H1 (cell line): ENCODE measurements around the gene NOS1AP.

Source experiments
- CBX5 ChIP-seq: fragments of 300-800, 300-1000 bp; sonication (generic); IDR thresholded peaks from 2 replicates; pipeline ENCODE4 v1.7.1; 2016; ENCODE audit warnings: antibody characterized with exemption, low read length, low read depth
- CBX8 ChIP-seq: fragments of 300-800, 300-1000 bp; sonication (generic); IDR thresholded peaks from 2 replicates; pipeline ENCODE4 v1.7.1; 2016; ENCODE audit warnings: low read depth, low read length, borderline replicate concordance
- CREB1 ChIP-seq: IDR thresholded peaks from 2 replicates; pipeline ENCODE4 v1.6.1; 2012; ENCODE audit warnings: inconsistent platforms
- EGR1 ChIP-seq: IDR thresholded peaks from 2 replicates; pipeline ENCODE4 v1.6.1; 2011; ENCODE audit warnings: low read depth, low read length, borderline replicate concordance
- EZH2 ChIP-seq: fragments of 200-600 bp; sonication (generic); IDR thresholded peaks from 2 replicates; pipeline ENCODE4 v1.7.1; 2012; ENCODE audit warnings: low read depth, mild to moderate bottlenecking, moderate library complexity, low read length, inconsistent platforms; ENCODE audit not compliant: severe bottlenecking
- FOSL1 ChIP-seq: IDR thresholded peaks from 2 replicates; pipeline ENCODE4 v1.6.1; 2011; ENCODE audit warnings: mild to moderate bottlenecking, low read depth, low read length, moderate library complexity; ENCODE audit not compliant: insufficient read depth
- POLR2A ChIP-seq, 2 experiments: IDR thresholded peaks; 1 replicate in 1 of 2; 2 replicates in 1 of 2; pipeline ENCODE4 v1.6.1; 2011; ENCODE audit warnings: low read depth in 2 of 2, low read length in 2 of 2, mild to moderate bottlenecking in 2 of 2; ENCODE audit errors: control extremely low read depth in 1 of 2
- SP1 ChIP-seq: IDR thresholded peaks from 2 replicates; pipeline ENCODE4 v1.6.1; 2011; ENCODE audit warnings: low read depth, low read length
- TEAD4 ChIP-seq: IDR thresholded peaks from 2 replicates; pipeline ENCODE4 v1.6.1; 2012; ENCODE audit warnings: low read depth, low read length, inconsistent platforms, mixed read lengths
- TF ChIP-seq, protein P1 (sequence below), 3 experiments: IDR thresholded peaks; 1 replicate in 2 of 3; 2 replicates in 1 of 3; pipeline versions ENCODE4 v1.5.1 to v1.6.1; 2011; ENCODE audit warnings: low read length in 3 of 3, mild to moderate bottlenecking in 3 of 3, inconsistent platforms in 2 of 3, low read depth in 1 of 3, moderate library complexity in 1 of 3; ENCODE audit not compliant: insufficient read depth in 1 of 3; ENCODE audit errors: control extremely low read depth in 1 of 3
- TF ChIP-seq, protein P2 (sequence below): IDR thresholded peaks from 2 replicates; pipeline ENCODE4 v1.6.1; 2012; ENCODE audit warnings: inconsistent platforms

DNA sequence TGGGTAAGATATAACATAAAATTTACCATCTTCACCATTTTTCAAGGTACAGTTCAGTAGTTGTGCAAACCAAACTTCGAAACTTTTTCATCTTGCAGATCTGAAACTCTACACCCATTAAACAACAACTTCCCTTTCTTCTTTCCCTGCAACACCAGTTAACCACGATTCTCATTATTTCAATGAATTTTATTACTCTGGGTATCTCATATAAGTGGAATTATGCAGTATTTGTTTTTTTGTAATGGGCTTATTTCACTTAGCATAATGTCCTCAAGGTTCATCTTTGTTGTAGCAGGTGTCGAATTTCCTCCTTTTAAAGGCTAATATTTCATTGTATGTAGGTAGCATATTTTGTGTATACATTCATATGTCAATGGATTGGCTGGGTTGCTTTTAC, 161.0 kb downstream of the NOS1AP start:
- TF ChIP-seq CBX8 (no peak), POLR2A (IDR thresholded peaks at IDR 0.05; ENCODE audit: control extremely low read depth in 1 of 2, low read depth in 2 of 2, low read length in 2 of 2) (no peak), TEAD4 (no peak), EGR1 (no peak), CBX5 (no peak), FOSL1 (no peak), EZH2 (no peak), CREB1 (no peak), SP1 (no peak)
- TF ChIP-seq, protein P1, sequence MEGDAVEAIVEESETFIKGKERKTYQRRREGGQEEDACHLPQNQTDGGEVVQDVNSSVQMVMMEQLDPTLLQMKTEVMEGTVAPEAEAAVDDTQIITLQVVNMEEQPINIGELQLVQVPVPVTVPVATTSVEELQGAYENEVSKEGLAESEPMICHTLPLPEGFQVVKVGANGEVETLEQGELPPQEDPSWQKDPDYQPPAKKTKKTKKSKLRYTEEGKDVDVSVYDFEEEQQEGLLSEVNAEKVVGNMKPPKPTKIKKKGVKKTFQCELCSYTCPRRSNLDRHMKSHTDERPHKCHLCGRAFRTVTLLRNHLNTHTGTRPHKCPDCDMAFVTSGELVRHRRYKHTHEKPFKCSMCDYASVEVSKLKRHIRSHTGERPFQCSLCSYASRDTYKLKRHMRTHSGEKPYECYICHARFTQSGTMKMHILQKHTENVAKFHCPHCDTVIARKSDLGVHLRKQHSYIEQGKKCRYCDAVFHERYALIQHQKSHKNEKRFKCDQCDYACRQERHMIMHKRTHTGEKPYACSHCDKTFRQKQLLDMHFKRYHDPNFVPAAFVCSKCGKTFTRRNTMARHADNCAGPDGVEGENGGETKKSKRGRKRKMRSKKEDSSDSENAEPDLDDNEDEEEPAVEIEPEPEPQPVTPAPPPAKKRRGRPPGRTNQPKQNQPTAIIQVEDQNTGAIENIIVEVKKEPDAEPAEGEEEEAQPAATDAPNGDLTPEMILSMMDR (IDR thresholded peaks at IDR 0.05; ENCODE audit: control extremely low read depth in 1 of 3, insufficient read depth in 1 of 3, low read depth in 1 of 3, low read length in 3 of 3): no peak
- TF ChIP-seq, protein P2, sequence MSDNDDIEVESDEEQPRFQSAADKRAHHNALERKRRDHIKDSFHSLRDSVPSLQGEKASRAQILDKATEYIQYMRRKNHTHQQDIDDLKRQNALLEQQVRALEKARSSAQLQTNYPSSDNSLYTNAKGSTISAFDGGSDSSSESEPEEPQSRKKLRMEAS: no peak
